Tongue (tissue), 2 donors: Measurements from ENCODE around the gene EVPL. TPM values are rescaled to one million over a fixed set of nuclear protein-coding genes. Genes with fewer than 3 reads are reported as not detected.

Experiments used
- DNase-seq: peaks from one replicate; pipeline ENCODE4 v3.0.0-alpha.2; 2015
- total RNA-seq: library from RNA; depleted of rRNA; stranded (reverse); fragments of >200 nt; gene quantifications from one replicate; pipeline ENCODE4 v1.2.3, GENCODE V29; 2014

EVPL gene
- total RNA-seq, 1 donor from 2014 or later: 42.3 TPM

DNA sequence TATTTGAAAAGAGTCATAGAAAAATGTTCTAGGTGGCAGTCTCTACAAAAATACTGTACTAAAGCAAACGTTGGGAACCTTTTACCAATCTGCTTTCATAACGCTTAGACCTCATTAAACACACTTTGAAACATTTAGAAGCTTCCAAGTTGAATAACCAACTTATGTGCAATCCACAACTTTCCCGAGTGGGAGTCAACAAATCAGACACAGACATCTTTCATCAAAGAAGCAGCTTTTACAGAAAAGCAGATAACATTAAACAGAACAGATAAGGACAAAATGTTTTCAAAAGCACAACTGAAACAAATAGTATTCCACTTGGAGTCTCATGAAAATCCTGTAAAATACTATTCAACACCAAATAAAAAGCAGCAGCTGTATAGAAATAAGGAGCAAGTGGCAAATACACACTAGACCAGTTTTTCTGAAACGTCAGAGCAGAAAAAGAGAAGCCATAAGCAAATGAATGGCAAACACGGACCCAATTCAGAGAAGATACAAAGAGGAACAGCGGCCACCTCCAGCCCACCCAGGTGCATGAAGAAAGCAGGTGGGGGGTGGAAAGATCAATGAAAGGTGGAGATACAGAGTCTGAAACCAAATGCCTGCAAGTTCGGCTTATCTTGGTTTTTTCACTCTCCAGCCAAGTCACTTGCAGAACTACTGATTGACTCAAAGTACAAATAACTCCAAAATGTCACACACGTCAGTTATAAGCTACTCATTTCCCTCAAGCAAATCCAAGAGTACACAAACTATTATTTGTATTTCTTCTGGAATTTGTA lies 67.9 kb downstream of the EVPL start:
- no peak for DNase-seq

Other genes starting within 250 kb of the EVPL start
- gene UNK, start 242.5 kb downstream of the EVPL start, total RNA-seq: 16.9 TPM
- 82.3 TPM for gene UNC13D, start 182.9 kb downstream of the EVPL start, total RNA-seq
- 22.9 TPM for gene WBP2, start 172.0 kb downstream of the EVPL start, total RNA-seq
- gene TRIM47, start 148.7 kb downstream of the EVPL start, total RNA-seq: 54.2 TPM
- gene TRIM65, start 130.4 kb downstream of the EVPL start, total RNA-seq: 25.8 TPM
- gene MRPL38, start 122.4 kb downstream of the EVPL start, total RNA-seq: 62.1 TPM
- gene FBF1, start 86.3 kb downstream of the EVPL start, total RNA-seq: 9.8 TPM
- 33.8 TPM for gene ACOX1, start 48.1 kb downstream of the EVPL start, total RNA-seq
- gene TEN1, start 48.1 kb downstream of the EVPL start, total RNA-seq: 13.4 TPM
- 7.2 TPM for gene CDK3, start 26.5 kb downstream of the EVPL start, total RNA-seq
- 50.0 TPM for gene SRP68, start 45.2 kb upstream of the EVPL start, total RNA-seq
- gene GALR2, start 47.5 kb upstream of the EVPL start, total RNA-seq: not detected
- not detected for gene ZACN, start 51.9 kb upstream of the EVPL start, total RNA-seq
- 81.2 TPM for gene EXOC7, start 76.5 kb upstream of the EVPL start, total RNA-seq
- gene FOXJ1, start 113.9 kb upstream of the EVPL start, total RNA-seq: 0.51 TPM
- 6.7 TPM for gene RNF157, start 213.2 kb upstream of the EVPL start, total RNA-seq
- 3.6 TPM for gene UBALD2, start 238.0 kb upstream of the EVPL start, total RNA-seq